Measurements from ENCODE around the gene PTPRD.

GRCh38 chr9:8434621-8435020, 2178.2 kb downstream of the PTPRD start:
- TF ChIP-seq CTCF (IDR thresholded peaks at IDR 0.05 in 4 of 5, conservative IDR thresholded peaks at IDR 0.05 in 1 of 5) (no peak), POLR2A (IDR thresholded peaks at IDR 0.05) (no peak)
